Mesothelial cell of epicardium (in vitro differentiated cells): ENCODE measurements around the gene SERPINA10. TPM values are rescaled to one million over a fixed set of nuclear protein-coding genes. Genes with fewer than 3 reads are reported as not detected.
"Not testable (repeated sequence)": the region's sequence is repeated elsewhere in the genome, so short reads cannot be mapped to it uniquely, and the experiment has no call there.

Source experiments
- DNase-seq, 2 experiments: peaks; one replicate each; pipeline ENCODE4 v3.0.0; 2021; ENCODE audit warnings: low spot score in 2 of 2; ENCODE audit not compliant: unreplicated experiment in 2 of 2
- H3K27ac Mint-ChIP-seq: 2 replicates; pipeline ENCODE4 v1.8.0; 2021; ENCODE audit warnings: mixed read lengths
- H3K27me3 Mint-ChIP-seq: 2 replicates; pipeline ENCODE4 v1.8.0; 2021; ENCODE audit warnings: low read depth, mixed read lengths
- H3K36me3 Mint-ChIP-seq: 2 replicates; pipeline ENCODE4 v1.8.0; 2021; ENCODE audit warnings: mixed read lengths
- H3K4me1 Mint-ChIP-seq: 2 replicates; pipeline ENCODE4 v1.8.0; 2021; ENCODE audit warnings: mixed read lengths
- H3K4me3 Mint-ChIP-seq: 2 replicates; pipeline ENCODE4 v1.8.0; 2021; ENCODE audit warnings: mild to moderate bottlenecking, moderate library complexity, mixed read lengths
- H3K9me3 Mint-ChIP-seq: 2 replicates; pipeline ENCODE4 v1.8.0; 2021; ENCODE audit warnings: mixed read lengths
- CTCF ChIP-seq: fragments of 200-600 bp; sonication (generic); IDR thresholded peaks from one replicate; pipeline ENCODE4 v1.5.0; 2021; ENCODE audit warnings: antibody characterized with exemption; ENCODE audit not compliant: unreplicated experiment
- total RNA-seq: library from RNA; stranded (reverse); gene quantifications from 3 replicates; pipeline ENCODE4 v1.2.1, GENCODE V29; 2021

SERPINA10 gene
- total RNA-seq, 1 donor from 2014 or later = not detected

- H3K4me3 Mint-ChIP-seq = no peak overlapping the region
- no peaks in the 10 kb centered on the region for H3K4me1 Mint-ChIP-seq
- H3K36me3 Mint-ChIP-seq = no peaks in the 10 kb centered on the region
- TF ChIP-seq CTCF = no peak
- H3K9me3 Mint-ChIP-seq = peaks cover 23% of the 10 kb centered on the region
- peak in 1 of 2 experiments; percentile 11 for DNase-seq
- peaks cover 9% of the 10 kb centered on the region for H3K27me3 Mint-ChIP-seq
- no peak overlapping the region for H3K27ac Mint-ChIP-seq
Measured at GRCh38 chr14:94306047-94306978, 13.2 kb upstream of the SERPINA10 start.

GRCh38 chr14:94305620-94306019, 12.6 kb upstream of the SERPINA10 start:
- Mint-ChIP-seq H3K27ac (no peak overlapping the region), H3K36me3 (no peaks in the 10 kb centered on the region)
- no peak for TF ChIP-seq CTCF

GRCh38 chr14:94304243-94304642, 11.2 kb upstream of the SERPINA10 start:
- no peak overlapping the region for H3K27ac Mint-ChIP-seq
- H3K36me3 Mint-ChIP-seq = no peaks in the 10 kb centered on the region
- no peak overlapping the region for H3K4me3 Mint-ChIP-seq
- TF ChIP-seq CTCF = no peak
- no peaks in the 10 kb centered on the region for H3K4me1 Mint-ChIP-seq
- DNase-seq = no peak
- H3K27me3 Mint-ChIP-seq = peaks cover 9% of the 10 kb centered on the region
- H3K9me3 Mint-ChIP-seq = peaks cover 25% of the 10 kb centered on the region

More at GRCh38 chr14:94305620-94306019, 12.6 kb upstream of the SERPINA10 start:
- H3K4me1 Mint-ChIP-seq = no peaks in the 10 kb centered on the region
- no peak for DNase-seq
- H3K9me3 Mint-ChIP-seq = peaks cover 23% of the 10 kb centered on the region
- no peak overlapping the region for H3K4me3 Mint-ChIP-seq
- H3K27me3 Mint-ChIP-seq = peaks cover 9% of the 10 kb centered on the region

GRCh38 chr14:94303111-94303510, 10.0 kb upstream of the SERPINA10 start:
- Mint-ChIP-seq H3K4me1 (no peaks in the 10 kb centered on the region), H3K9me3 (peaks cover 14% of the 10 kb centered on the region), H3K27me3 (peaks cover 3% of the 10 kb centered on the region), H3K4me3 (no peak overlapping the region), H3K27ac (no peak overlapping the region), H3K36me3 (no peaks in the 10 kb centered on the region)
- no peak for DNase-seq
- TF ChIP-seq CTCF = no peak

- Mint-ChIP-seq H3K4me1 (no peaks in the 10 kb centered on the region), H3K4me3 (no peak overlapping the region), H3K36me3 (no peaks in the 10 kb centered on the region), H3K27ac (no peak overlapping the region), H3K27me3 (no peaks in the 10 kb centered on the region), H3K9me3 (peaks cover 3% of the 10 kb centered on the region)
- DNase-seq = no peak
- TF ChIP-seq CTCF = no peak
Measured at GRCh38 chr14:94298130-94298529, 5.1 kb upstream of the SERPINA10 start.

GRCh38 chr14:94296181-94296545, 3.1 kb upstream of the SERPINA10 start:
- H3K4me1 Mint-ChIP-seq, H3K27ac Mint-ChIP-seq, H3K36me3 Mint-ChIP-seq, H3K4me3 Mint-ChIP-seq, DNase-seq, H3K27me3 Mint-ChIP-seq, H3K9me3 Mint-ChIP-seq: not testable (repeated sequence)
